Measurements from ENCODE around the gene TSPYL1. TPM values are rescaled to one million over a fixed set of nuclear protein-coding genes. Genes with fewer than 3 reads are reported as not detected.

The TSPYL1 gene
- polyA plus RNA-seq, 12 donors: 41.1 to 385 (median 54.4) TPM

DNA sequence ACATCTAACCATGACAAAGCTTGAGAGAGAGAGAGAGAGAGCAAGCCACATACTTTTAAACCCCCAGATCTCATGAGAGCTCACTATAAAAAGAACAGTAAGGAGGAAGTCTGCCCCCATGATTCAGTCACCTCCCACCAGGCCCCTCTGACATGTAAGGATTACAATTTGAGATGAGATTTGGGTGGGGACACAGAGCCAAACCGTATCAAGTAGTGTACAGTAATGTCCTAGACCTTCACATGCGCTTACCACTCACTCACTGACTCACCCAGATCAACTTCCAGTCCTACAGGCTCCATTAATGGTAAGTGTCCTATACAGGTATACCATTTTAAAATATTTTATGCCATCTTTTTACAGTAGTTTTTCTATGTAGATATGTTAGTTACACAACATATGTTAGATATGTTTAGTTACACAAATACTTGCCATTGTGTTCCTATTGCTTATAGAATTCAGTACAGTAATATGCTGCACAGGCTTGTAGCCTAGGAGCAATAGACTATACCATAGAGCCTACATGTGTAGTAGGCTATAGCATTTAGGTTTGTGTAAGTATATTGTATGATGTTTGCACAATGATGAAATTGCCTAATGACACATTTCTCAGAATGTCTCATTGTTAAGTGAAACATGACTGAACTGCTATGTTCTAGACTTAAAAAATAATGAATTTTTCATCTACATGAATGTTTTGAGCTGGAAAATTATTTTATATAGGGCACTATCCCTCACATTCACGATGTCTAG, 11.7 kb downstream of the TSPYL1 start:
- no peak for DNase-seq

DNA sequence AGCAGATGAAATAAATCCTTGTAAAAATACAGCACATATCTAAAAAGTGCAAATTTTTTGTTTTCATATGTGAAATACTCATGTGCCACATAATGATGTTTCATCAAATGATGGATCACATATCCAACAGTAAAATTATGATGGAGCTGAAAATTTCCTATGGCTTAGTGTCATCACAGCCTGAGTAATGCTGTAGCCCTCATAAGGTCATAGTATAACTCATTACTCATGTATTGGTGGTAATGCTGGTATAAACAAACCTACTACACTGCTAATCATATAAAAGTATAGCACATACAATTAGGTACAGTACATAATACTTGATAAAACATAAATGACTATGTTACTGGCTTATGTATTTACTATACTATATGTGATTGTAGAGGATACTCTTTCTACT, 12.9 kb downstream of the TSPYL1 start:
- no peak for DNase-seq

DNA sequence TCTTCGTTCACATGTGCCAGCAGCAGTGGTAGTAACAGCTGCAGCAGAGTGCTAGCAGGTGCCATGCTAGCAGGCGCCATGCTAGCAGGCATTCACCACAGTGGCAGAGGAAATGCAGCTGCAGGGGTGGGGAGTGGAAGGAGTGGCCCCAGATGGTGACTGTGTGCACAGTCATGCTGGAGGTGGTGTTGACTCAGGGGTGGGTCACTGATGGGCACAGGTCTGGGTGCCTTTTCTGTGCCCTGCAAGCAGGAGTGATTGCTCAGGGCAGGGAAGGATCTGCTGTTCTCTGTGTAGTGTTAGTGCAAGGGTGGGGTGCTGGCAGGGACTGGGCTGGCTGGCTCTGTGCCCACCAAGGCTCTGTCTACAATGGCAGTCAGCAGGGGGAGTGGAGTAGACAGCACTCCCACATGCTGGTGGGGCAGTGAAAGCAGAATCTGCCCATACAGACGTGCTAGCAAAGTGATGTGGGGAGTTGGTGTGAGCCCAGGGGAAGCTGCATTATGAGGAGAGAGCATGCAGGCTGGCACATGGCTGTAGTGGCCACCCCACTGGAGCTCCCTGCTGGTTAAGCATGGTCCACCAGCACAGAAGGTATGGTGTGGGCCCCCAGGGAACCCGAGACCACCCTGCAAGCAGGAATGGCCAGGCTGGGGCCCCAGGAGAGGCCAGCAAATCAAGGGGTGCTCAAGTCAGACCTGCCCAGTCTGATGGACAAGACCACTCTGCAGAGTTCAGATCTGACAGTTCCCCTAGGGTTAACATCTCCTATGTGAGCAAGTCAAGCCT, 14.5 kb downstream of the TSPYL1 start:
- DNase-seq: no peak

DNA sequence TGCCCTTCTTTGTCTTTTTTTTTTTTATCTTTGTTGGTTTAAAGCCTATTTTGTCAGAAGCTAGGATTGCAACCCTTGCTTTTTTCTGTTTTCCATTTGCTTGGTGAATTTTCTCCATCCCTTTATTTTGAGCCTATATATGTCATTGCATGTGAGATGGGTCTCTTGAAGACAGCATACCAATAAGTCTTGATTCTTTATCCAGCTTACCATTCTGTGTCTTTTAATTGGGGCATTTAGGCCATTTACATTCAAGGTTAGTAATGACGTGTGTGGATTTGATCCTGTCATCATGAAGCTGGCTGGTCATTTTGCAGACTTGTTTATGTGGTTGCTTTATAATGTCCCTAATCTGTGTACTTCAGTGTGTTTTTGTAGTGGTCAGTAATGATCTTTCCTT, 16.4 kb downstream of the TSPYL1 start:
- DNase-seq: no peak

DNA sequence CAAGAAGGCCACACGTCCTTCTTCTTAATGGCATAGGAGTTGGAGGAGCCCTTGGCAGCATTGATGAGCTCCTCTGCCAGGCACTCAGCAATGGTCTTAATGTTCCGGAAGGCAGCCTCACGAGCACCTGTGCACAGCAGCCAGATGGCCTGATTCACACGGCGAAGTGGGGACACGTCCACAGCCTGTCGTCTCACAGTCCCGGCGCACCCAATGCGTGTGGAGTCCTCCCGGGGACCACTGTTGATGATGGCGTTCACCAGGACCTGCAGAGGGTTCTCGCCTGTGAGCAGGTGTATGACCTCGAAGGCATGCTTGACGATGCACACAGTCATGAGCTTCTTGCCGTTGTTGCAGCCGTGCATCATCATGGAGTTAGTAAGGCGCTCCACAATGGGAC, 21.2 kb downstream of the TSPYL1 start:
- no peak for DNase-seq

DNA sequence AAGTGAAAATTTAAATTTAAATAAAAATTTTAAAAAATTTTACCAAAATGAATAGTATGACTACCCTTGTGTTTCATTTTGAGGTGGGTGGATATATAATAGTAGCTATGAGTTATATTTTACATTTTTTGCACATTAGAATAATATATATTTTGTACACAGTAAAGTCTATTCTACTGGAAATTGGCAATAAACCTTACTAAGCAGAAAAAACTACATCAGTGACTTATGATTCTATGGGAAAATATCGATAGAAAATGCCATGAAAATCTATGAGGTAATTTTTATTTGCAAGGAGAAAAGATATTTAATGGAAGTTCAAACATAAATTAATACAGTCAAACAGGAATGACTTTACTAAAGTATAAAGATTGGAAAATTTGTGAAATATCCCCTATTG, 23.0 kb downstream of the TSPYL1 start:
- DNase-seq: no peak

DNA sequence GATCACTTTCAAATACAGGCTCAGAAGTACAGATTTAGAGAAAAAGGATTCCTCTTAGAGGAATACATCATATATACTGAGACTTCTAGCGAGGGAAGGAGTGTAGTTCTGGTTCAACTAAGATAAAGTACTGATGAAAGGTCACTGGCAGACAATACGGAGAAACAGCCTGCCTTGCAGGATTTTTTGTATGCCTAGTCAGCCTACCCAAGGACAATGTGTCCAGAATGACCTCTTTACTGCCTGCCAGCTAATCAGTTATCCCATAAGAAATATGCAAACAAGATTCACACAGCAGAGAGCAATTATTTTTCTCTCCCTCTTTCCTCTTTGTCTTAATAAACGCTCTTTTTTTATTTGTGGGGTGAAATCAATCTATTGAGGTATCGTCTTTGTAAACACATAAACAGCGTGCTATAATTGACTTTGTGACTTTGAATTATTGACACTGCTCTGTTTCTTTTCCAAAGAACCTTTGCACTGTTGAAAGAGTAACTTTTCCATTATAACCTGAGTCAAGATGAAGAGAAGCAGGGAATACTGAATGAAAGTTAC, 24.4 kb downstream of the TSPYL1 start:
- DNase-seq: no peak

DNA sequence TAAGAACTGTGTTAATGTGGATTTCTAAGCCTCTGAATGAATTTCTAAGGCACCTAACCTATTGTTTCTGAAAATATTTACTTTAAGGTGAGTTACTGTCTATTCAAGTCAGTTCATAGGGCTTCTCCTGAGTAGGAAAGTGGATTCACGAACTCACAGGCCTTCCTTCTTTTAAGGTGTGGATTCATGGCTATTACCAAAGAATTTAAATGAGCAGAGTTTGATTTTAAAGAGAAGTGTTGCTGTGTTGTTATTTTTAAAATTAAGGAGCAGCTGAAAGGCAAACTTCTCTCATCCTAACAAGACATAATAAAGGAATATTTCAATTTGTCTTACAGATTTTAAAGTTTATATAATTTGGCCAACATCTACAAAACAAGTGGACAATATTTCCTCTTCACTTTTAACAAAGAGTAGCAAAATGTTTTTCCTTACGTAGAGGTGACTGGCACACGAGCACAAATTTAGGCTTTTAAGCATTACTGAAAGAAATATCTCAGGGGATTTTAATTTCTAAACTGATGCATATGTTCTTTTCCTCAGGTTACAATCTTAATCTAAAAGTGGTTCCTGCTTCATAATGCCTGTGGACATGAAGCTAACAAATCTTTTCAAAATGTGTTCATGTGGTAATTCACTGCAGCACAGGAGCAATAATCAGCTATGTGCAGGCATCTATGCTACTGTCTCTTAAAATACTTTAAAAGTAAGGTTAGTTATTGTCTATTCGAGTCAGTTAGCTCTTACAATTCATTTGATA, 25.3 kb downstream of the TSPYL1 start:
- DNase-seq: no peak

DNA sequence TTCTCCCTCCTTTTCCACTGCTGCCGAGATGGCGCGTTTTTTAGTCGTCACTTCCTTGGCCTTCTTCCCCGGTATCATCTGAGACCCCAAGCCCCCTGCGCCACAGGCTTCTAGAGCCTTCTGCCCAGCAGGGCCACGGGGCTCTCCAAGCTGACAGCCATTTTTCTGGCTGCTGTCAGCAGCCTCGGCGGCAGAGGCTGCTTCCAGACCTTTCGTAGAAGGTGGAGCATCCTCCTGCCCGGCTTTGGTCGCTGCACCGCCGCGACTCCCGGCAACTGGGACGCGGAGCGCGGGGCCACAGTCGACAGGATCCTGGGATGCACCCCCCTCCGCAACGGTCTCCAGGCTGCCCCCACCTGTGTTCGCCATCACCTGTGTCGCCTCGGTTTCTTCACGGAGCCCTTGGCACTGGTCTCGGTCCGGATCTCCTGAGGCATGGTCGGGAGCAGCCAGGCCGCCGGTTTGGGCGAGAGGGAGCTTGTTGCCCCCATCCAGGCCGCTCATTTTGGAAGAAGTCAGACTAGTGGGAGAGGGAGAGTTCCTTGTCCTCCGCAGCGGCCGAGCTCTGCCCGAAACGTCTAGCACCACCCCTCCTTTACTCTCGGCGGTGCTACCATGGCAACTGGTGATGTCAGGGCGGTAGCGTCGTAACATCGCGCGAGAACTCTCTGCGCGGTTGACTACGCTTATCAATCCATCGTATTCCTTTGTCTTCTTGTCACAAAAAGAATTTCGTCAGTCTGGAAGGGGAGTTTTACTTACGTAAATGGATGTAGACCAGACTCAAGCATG, 26.0 kb downstream of the TSPYL1 start, which contains the start of gene TSPYL4:
TSS of gene TSPYL4 (minus strand) at position 571 of the 792 bp plus-strand sequence. CDS start at position 504, 67 bp downstream.
- peak; percentile 98 for DNase-seq

DNA sequence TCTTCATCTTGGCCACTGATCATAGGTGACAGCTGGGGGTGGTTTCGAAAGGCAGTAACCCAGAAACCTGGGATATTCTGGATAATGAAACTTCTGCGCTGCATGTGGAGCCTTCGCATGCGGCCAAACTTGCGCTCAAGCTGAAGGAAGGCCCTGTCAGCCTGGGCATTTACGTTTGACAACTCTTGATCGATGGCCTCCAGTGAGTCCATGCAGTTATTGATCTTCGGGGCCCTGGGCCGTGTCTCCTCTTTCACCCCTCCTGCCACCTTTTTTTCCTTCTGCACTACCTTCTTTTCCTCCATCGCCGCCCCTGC, 26.6 kb downstream of the TSPYL1 start:
- DNase-seq: no peak

DNA sequence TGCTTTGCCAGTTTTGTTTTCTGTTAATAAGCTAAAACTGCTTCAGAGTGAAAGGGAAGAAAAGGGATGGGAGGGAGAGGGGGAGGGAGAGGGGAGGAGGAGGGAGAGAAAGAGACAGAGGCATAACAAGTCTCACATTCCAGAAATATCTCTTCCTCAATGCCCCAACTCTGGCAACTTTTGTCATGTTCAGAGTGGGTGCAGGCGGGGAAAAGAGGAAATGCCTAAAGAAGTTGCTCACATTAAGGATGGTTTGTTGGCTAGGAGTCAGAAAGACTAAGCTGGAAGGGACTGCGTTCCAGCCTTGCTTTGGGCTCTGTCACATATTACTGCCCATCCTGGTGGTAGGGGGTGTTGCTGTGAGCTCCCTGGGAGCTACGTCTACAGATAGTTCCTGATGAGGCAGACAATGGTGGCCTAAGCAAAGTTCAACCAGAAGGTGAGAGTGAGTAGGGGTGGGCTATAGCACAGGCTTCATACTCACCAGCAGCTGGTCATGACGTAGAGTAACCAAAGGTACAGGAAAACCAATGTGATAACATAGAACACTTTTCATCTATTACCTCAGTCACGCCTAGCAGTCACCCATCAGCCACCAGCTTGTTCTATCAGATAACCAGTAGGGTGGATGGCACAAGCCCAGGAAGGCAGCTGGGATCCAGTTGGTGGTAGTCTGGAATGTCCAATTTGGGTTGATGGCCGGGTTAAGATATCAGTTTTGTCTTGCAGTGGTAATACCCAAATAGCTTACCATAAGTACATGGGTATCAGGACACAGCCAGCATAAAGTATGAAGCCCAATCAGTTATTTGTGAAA, 28.0 kb downstream of the TSPYL1 start:
- DNase-seq: no peak

DNA sequence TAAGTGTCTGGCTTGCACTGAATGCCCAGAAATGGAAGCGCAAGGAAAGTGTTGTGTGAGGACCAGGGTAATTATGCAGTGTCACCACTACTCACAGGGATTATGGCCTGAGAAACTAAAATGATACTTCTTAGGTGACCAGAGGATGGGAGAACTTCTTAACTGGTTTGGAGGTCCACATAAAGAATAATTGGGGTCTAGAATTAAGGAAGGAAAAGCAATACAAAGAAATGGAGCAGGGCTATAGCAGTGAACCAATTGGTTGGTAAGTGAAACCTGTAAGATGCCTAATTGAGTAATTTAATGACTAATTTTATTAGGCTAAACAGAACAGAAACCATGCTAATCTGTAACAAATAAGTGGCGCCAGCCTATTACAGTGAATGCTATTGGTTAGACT, 31.2 kb downstream of the TSPYL1 start:
- DNase-seq: no peak

DNA sequence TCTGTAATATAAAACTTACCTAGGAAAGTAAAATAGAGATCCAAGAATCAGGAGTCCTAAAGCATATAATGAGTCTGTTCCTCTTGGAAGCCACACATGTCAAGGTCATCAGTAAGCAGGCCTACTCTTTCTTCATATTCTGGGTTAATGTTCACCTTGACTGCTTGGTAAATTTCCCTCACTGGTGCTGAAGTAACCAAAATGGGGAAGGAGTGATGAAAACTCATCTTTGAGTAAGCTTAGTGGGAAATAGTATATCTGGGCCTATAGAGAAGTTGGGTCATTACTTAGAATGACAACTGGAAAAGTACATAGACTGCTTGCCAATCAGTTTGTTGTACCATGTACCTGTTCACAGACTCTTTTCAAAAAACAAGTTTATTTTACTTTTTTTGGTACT, 32.4 kb downstream of the TSPYL1 start:
- no peak for DNase-seq

DNA sequence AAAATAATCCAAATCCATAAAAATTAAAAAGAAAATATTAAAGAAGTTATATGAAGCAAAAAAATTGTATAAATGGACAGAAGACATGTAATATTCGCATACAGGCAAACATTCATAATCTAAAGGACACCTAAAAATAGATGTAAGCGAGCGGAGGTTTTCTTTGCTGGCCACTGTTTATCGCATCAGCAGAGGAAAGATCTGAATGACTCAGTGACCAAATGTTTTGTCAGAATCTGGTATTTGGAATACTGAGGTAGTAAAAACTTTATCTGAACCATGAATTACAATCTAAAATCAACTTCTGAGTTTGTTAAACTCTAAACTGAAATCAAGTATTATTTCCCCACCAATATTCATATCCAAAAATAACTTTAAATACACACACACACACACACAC, 33.6 kb downstream of the TSPYL1 start:
- DNase-seq: no peak

DNA sequence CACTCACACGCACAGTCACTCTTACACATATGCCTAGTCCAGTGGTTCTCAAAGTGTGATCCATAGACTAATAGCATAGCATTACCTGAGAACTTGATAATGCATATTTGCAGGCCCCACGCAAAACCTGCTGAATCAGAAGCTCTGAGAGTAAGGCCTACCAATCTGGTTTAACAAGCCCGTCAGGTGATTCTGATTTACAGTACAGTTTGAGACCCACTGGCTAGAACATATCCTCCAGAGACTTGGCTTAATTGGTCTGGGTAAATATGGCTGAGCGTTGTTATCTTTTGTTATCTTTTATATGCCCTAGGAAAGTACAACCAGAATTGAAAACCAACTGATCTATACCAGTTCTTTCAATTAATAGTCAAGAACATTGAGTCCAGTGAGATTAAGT, 35.4 kb downstream of the TSPYL1 start:
- DNase-seq: no peak

DNA sequence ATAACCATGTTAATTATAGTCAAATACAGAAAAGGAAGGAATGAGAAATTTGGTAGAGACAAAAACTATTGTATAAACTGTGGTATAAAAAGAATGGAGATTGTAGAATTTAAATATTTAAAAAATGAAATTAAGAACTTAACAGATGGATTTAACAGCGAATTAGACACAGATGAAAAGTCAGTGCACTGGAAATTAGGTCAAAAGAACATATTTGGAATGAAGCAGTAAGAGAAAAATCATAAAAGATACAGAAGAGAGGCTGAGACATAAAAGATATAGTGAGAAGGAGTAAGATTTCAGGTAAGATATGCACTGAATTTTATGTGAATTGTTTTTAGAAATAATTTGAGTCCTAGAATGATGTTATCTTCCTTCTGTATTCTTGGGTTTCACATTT, 39.9 kb downstream of the TSPYL1 start:
- DNase-seq: no peak

DNA sequence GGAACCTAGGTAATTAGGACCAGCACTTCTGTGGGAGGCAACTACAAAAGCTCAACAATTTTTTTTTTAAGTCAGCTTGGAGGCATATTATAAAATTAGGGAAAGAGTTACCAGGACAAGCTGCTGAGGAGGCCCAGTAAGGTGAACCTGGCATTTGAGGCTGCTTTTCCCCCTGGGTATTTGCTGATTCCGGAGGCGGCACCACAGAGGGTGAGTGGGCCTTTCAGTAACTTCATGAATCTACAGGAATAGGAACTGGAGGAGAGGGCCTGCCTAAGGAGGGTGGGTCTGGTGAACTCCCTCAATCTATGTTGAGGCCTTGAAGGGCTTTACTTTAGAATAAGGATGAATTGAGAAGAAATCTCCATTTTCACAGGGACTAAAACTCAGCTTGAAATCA, 40.5 kb downstream of the TSPYL1 start:
- DNase-seq: no peak

DNA sequence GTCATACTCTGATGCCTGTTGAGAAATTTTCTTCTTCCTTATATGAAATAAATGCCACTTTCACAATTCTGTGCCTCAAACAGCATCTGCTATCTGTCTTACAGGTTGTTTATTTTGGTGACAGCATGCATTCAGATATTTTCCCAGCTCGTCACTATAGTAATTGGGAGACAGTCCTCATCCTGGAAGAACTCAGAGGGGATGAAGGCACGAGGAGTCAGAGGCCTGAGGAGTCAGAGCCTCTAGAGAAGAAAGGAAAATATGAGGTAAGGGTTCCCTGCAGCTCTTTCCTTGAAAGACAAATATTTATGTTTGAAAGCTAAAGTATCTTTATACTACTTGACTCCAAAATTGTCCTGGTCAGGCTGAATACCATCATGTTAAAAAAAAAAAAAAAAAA, 41.6 kb downstream of the TSPYL1 start:
- no peak for DNase-seq

DNA sequence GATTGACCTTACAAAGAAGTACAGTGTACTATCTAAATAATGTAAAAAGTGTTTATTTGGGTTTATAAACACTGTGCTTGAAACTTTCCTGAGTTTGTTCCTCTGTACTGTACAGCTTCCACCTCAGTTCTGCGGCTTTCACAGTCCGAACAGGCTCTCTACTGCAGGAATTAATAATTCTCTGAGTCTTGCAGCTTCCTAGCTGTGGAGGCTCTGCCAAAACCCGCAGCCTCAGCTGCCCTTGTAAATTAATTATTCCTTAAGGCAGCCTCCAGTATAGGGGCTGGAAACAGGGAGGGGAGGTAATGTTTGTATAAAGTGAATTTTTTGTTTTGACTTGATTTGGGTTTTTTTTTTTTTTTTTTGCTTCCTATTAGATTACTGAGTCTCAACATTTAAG, 45.0 kb downstream of the TSPYL1 start:
- no peak for DNase-seq

DNA sequence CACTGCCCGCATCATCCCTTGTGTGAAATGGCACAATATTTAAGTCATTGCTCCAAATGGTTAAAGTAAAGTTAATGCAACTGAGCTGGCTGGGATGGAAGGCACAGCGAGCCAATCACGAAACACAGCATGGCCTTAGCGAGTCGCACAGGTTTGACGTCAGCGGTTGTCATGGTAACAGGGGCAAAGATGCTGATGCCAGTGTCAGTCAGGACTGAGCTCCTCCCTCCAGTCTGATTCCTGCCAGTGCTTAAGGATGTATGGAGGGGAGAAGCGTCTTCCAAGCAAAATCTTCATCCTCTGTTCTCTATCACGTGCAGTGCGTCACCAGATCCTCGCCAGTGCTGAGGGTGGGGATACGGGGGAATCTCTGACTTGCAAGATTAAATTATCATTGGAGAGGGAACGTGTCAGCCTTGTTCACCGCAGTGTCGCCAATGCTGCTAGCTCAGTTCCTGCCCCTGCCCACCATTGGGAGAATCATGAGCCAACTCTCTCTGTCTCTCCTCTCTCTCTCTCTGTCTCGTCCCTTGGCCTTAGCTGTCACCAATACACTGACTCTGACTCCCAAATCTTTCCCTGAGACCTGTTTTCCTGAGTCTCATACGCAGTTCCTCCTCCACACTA, 50.3 kb downstream of the TSPYL1 start:
- peak; percentile 92 for DNase-seq

Measured in muscle of arm (tissue), 12 donors.